Activated CD8-positive, alpha-beta memory T cell treated with anti-CD3 and anti-CD28 coated beads, Interleukin-2, amount 50 U/mL, for 4 hours (primary cell): ENCODE results near the gene KRTAP20-2.

ENCODE experiments used
- DNase-seq: peaks from one replicate; pipeline ENCODE4 v3.0.0-alpha.2; 2020

KRTAP20-2 gene

GRCh38 chr21:30634906-30635305 lies at the start of gene KRTAP20-2:
TSS of gene KRTAP20-2 (plus strand) at chr21:30635206. CDS start at chr21:30635264, 58 bp downstream.
- no peak for DNase-seq

GRCh38 chr21:30590297-30590696 lies 44.7 kb upstream of the KRTAP20-2 start, which contains the start of gene KRTAP22-2:
TSS of gene KRTAP22-2 (minus strand) at chr21:30590397.
- no peak for DNase-seq

GRCh38 chr21:30592140-30592539 lies 42.9 kb upstream of the KRTAP20-2 start, which contains the start of gene KRTAP6-3:
TSS of gene KRTAP6-3 (plus strand) at chr21:30592440. CDS start at chr21:30592446, 6 bp downstream.
- no peak for DNase-seq

GRCh38 chr21:30598802-30599201 lies 36.2 kb upstream of the KRTAP20-2 start, which contains the start of gene KRTAP6-2:
TSS of gene KRTAP6-2 (minus strand) at chr21:30598902. CDS start at chr21:30598874, 28 bp downstream.
- DNase-seq: no peak

GRCh38 chr21:30600787-30601186 lies 34.2 kb upstream of the KRTAP20-2 start, which contains the start of gene KRTAP22-1:
TSS of gene KRTAP22-1 (plus strand) at chr21:30601087.
- DNase-seq: no peak

- DNase-seq: no peak
Measured at GRCh38 chr21:30605968-30606367, 29.0 kb upstream of the KRTAP20-2 start.

- no peak for DNase-seq
Measured at GRCh38 chr21:30612132-30612531, 22.9 kb upstream of the KRTAP20-2 start.

- no peak for DNase-seq
Measured at GRCh38 chr21:30613836-30614235, 21.2 kb upstream of the KRTAP20-2 start, which contains the start of gene KRTAP6-1. TSS of gene KRTAP6-1 (minus strand) at chr21:30613930. CDS start at chr21:30613904, 26 bp downstream.

- DNase-seq: no peak
Measured at GRCh38 chr21:30615199-30615598, 19.8 kb upstream of the KRTAP20-2 start.

- no peak for DNase-seq
Measured at GRCh38 chr21:30616125-30616524, 18.9 kb upstream of the KRTAP20-2 start, which contains the start of gene KRTAP20-1. TSS of gene KRTAP20-1 (plus strand) at chr21:30616425. CDS start at chr21:30616455, 30 bp downstream.

- DNase-seq: no peak
Measured at GRCh38 chr21:30620080-30620479, 14.9 kb upstream of the KRTAP20-2 start.

- no peak for DNase-seq
Measured at GRCh38 chr21:30620522-30620921, 14.5 kb upstream of the KRTAP20-2 start, which contains the start of gene KRTAP20-4. TSS of gene KRTAP20-4 (plus strand) at chr21:30620627.

- DNase-seq: no peak
Measured at GRCh38 chr21:30623362-30623761, 11.6 kb upstream of the KRTAP20-2 start.

GRCh38 chr21:30625449-30626165 lies 9.4 kb upstream of the KRTAP20-2 start:
- DNase-seq: no peak

- DNase-seq: no peak
Measured at GRCh38 chr21:30628109-30628508, 6.9 kb upstream of the KRTAP20-2 start.

GRCh38 chr21:30629200-30629599 lies 5.8 kb upstream of the KRTAP20-2 start:
- no peak for DNase-seq

- DNase-seq: no peak
Measured at GRCh38 chr21:30638686-30639085, 3.7 kb downstream of the KRTAP20-2 start.

- no peak for DNase-seq
Measured at GRCh38 chr21:30642564-30642963, 7.6 kb downstream of the KRTAP20-2 start, which contains the start of gene KRTAP20-3. TSS of gene KRTAP20-3 (plus strand) at chr21:30642864.

GRCh38 chr21:30646904-30647414 lies 12.0 kb downstream of the KRTAP20-2 start:
- no peak for DNase-seq

- DNase-seq: no peak
Measured at GRCh38 chr21:30652891-30653290, 17.9 kb downstream of the KRTAP20-2 start.

- no peak for DNase-seq
Measured at GRCh38 chr21:30668776-30669175, 33.8 kb downstream of the KRTAP20-2 start.

GRCh38 chr21:30672985-30673650 lies 38.1 kb downstream of the KRTAP20-2 start:
- DNase-seq: no peak

- DNase-seq: no peak
Measured at GRCh38 chr21:30674312-30674711, 39.3 kb downstream of the KRTAP20-2 start.
